ENCODE data around the gene BTD.
A peak's percentile ranks its signal among the peaks of the same experiment; 100 is the strongest.
"Not testable (repeated sequence)": the region's sequence is repeated elsewhere in the genome, so short reads cannot be mapped to it uniquely, and the experiment has no call there.

BTD gene

DNA sequence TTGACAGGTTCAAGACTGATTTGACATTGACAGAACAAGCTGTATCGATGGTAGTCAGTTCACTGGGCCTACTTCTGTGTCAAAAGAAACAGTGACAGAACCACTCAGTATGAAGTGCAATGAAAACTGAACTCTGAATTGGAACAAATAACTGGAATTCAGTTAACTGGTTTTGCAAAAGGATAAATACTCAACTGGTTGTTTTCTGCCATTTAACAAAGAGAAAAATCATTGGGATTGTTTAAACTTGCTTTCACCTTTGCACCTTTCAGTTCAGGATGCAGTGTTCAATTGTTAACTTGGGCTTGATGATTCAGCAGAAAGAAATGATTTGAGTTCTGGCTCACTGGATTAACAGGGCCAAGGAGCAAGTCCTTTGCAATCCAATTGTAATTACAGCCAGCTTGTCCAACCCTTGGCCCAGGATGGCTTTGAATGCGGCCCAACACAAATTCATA, 4.9 kb downstream of the BTD start:
- DNase-seq, result no peak

DNA sequence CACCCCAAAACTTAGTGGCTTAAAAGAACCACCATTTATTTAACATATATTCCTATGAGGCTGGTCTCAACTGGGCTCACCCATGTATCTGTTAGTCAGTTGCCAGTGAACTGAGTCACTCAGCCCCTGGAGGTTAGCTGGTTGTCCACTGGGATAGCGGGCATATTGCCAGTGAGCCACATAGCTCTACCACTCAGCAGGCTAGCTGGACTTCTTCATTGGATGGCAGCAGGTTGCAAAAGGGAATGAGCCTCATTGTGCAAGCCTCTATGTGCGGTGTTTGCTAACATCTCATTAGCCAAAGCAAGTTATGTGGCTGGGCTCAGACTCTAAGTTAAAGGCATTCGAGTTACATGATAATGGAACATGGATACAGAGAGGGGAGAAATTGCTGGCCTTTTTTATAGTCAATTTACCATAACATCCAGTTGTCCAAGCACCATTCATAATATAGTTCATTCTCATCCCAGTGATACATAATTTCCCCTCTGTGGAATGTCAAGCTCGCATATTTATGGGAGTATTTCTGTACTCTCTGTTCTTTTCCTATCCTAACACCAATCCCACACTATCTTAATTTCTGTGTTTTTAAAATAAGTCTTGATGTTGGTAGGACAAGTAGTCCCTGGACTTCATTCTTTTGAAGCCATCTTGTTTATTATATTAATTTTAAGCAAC, 8.7 kb downstream of the BTD start:
- DNase-seq, result no peak

- no peak for DNase-seq
These were observed 9.5 kb downstream of the BTD start for GRCh38 chr3:15611018-15611417.

DNA sequence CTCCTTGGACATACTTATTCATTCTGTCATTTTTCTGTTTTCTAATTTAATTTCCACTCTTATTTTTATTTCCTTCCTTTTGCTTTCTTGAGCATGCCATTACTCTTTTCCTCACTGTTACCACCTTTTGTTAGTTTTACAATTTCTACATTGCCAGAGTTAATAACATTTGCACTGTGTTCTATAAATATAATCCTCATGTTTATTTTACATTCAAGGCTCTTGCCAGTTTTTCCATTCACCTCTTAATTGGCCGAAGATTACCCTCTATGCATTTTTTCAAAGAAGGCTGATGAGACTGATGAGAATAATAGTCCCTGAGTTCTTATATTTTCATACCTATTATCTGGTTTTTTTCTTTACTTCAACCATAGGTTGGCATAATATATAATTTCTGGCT, 10.5 kb downstream of the BTD start:
- peak; percentile 2 to 10 for DNase-seq

- DNase-seq, result no peak
These were observed 13.4 kb downstream of the BTD start for GRCh38 chr3:15614958-15615357.

- DNase-seq, result no peak
These were observed 14.5 kb downstream of the BTD start for GRCh38 chr3:15616053-15616452.

DNA sequence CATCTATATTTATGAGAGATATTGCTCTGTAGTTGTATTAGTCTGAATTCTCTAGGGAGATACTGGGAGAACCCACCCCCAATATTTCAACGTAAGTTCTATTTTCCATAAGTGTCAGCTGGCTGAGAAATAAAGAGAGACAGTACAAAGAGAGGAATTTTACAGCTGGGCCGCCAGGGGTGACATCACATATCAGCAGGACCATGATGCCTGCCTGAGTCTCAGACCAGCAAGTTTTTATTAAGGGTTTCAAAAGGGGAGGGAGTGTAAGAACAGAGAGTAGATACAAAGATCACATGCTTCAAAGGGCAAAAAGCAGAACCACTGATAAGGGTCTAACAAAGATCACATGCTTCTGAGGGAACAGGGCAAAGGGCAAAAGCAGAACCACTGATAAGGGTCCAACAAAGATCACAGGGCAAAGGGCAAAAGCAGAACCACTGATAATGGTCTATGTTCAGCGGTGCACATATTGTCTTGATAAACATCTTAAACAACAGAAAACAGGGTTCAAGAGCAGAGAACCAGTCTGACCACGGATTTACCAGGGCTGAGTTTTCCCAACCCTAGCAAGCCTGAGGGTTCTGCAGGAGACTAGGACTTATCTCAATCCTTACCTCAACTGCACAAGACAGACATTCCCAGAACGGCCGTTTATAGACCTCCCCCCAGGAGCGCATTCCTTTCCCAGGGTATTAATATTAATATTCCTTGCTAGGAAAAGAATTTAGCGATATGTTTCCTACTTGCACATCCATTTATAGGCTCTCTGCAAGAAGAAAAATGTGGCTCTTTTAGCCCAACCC, 18.3 kb downstream of the BTD start:
- not testable (repeated sequence) for DNase-seq

GRCh38 chr3:15623535-15624440, 22.2 kb downstream of the BTD start:
- no peak for DNase-seq

DNA sequence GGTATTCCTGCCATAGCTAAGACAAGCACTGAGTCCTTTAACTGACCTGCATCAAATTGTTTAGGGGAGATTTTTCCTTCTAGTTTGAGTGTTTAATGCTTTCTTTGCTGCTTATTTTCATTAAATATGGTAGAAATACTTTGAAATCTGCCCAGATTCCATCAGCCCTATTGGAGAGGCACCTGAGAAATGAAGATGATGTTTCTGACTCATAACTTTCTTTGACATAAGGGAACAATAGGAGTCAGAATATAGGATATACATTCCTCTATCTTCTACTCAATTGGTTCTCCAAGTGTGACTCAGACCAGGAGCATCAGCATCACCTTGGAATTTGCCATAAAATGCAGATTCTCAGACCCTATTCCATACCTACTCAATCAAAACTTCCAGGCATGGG, 27.4 kb downstream of the BTD start:
- DNase-seq, result no peak

DNA sequence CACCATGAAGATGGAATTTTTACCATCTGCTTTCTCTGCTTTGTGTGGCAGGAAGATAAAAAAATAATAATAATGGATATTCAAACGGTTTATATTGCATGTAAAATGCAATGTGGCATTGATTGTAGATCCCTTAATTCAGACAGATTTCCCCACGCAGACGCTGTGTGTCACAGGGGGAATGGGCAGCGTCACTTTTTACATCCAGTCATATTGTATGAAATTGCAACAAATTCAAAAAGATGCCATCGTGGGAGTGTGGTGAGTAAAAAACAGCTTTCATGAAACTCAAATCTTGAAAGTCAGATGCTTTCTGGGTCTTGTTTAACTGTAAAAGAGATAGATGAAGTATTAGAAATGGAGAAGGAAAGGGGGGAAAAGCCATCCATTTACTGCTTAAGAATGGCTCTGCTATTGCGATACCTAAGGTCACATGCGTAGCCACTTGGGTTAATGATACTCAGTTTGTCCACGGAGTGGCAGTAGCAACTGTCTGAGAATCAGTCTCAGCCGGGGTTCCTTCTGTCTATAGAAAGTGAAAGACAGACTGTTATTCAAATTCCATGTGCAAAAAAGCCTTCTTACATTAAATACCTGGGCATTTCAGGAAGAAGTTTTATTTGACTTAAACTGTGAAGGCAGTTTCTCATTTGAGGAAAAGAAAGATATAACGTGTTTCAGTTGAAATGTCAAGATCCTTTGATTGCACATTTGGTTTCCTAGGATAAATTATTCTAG, 28.5 kb downstream of the BTD start:
- DNase-seq, result peak; percentile 9 to 27

- no peak for DNase-seq
These were observed 29.3 kb downstream of the BTD start for GRCh38 chr3:15630646-15631350.

GRCh38 chr3:15631426-15632211, 30.1 kb downstream of the BTD start:
- no peak for DNase-seq

DNA sequence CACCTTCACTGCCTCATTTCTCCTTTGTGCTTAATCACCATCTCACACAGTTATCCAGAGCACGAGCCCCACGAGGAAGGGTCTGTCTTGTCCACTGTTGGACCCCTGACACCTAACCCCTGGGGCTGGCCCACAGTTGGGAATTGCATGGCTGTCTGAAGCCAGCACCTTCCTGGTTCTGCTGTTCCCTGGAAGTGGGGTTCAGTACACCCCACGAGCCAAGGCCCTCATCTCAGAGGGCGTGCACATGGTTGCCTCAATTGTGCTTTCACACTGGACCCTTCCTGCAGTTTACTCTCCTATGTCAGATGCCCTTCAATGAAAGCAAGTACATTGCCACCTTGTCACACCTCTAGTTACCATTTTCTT, 30.7 kb downstream of the BTD start:
- no peak for DNase-seq

DNA sequence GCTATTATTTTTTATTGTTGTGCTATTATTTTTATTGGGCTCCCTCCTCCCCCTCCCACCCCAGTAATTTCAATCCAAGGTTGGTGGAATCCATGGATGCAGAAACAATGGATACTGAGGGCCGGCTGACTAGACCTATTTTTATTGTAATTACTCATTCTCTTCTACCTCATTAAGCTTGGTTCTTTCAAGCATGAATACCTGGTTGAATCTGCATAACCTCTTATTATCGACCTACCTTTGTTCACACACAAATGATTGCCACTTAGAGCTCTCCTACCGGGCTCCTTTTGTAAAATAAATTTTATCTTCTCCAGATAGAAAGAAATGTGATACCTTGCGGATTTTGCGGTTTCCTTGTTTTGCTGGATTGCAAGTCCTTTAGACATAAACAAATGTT, 31.6 kb downstream of the BTD start:
- DNase-seq, result no peak

DNA sequence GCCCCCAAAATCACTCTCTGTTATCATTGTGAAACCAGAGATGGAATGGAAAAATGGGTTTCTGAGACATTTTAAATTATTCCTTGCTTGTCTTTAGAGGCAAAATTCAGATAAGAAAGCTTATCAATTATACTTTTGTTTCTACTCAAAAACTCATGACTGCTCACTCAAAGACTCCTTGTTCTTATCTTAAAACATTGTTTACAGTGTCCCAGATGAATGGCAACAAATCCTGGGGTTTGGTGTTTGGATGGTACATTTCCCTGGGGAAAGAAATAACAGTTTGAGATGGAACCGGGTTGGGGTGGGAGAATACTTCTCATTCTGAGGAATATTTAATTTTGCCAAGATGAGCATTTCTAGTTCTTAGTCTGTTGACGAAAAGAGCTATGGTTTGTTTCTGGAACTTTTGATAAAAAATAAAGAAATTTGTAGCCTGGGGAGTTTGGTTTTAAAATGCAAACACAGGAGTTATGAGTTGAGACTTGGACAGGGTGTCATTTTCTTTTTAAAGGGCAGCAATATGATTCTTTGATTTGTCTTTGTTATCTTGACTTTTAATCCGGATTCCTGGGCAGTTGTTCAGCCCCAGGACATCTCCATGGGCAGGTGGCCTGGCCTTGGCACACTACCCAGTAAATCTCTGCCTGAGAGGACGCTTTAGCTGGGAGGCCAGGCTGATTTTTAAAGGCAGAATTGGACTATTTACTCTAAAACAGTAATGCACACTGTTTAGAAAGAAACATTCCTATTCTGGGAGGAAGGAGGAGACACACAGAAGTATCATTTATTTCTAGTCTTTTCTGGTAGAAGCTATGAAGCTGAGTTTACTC, 32.4 kb downstream of the BTD start:
- DNase-seq, result no peak

GRCh38 chr3:15634671-15635070, 33.1 kb downstream of the BTD start:
- no peak for DNase-seq

GRCh38 chr3:15635121-15635661, 33.6 kb downstream of the BTD start:
- no peak for DNase-seq

GRCh38 chr3:15636028-15636709, 34.6 kb downstream of the BTD start:
- no peak for DNase-seq

Data from NCI-H1930 (cell line).